GM21529 (cell line): ENCODE results near the gene CCNB1IP1.
A peak's percentile ranks its signal among the peaks of the same experiment; 100 is the strongest.
"Not testable (repeated sequence)": the region's sequence is repeated elsewhere in the genome, so short reads cannot be mapped to it uniquely, and the experiment has no call there.

ENCODE experiments used
- ATAC-seq: cut with Tn5 transposase; IDR thresholded peaks from one replicate; pipeline ENCODE4 v1.9.1; 2021; ENCODE audit not compliant: unreplicated experiment

CCNB1IP1 gene

GRCh38 chr14:20332788-20333493 is at the start of gene CCNB1IP1:
Gene CCNB1IP1 (minus strand): TSS chr14:20333279. CDS start chr14:20316523, 16,756 bp downstream.
- peak; percentile 98 for ATAC-seq

GRCh38 chr14:20382526-20382925 is 49.4 kb upstream of the CCNB1IP1 start:
- ATAC-seq = no peak

GRCh38 chr14:20381341-20381740 is 48.3 kb upstream of the CCNB1IP1 start:
- no peak for ATAC-seq

GRCh38 chr14:20380681-20381080 is 47.6 kb upstream of the CCNB1IP1 start:
- no peak for ATAC-seq

- ATAC-seq = no peak
Observed at GRCh38 chr14:20379743-20380142, 46.7 kb upstream of the CCNB1IP1 start.

GRCh38 chr14:20377171-20377570 is 44.1 kb upstream of the CCNB1IP1 start:
- no peak for ATAC-seq

- ATAC-seq = no peak
Observed at GRCh38 chr14:20376071-20376588, 43.1 kb upstream of the CCNB1IP1 start.

GRCh38 chr14:20375471-20375870 is 42.4 kb upstream of the CCNB1IP1 start:
- ATAC-seq = no peak

- no peak for ATAC-seq
Observed at GRCh38 chr14:20372796-20373195, 39.7 kb upstream of the CCNB1IP1 start.

GRCh38 chr14:20365928-20366327 is 32.8 kb upstream of the CCNB1IP1 start:
- ATAC-seq = no peak

GRCh38 chr14:20358474-20358873 is 25.4 kb upstream of the CCNB1IP1 start:
- not testable (repeated sequence) for ATAC-seq

GRCh38 chr14:20356422-20356821 is 23.3 kb upstream of the CCNB1IP1 start:
- no peak for ATAC-seq

- no peak for ATAC-seq
Observed at GRCh38 chr14:20350860-20351259, 17.8 kb upstream of the CCNB1IP1 start.

GRCh38 chr14:20350282-20350681 is 17.2 kb upstream of the CCNB1IP1 start:
- no peak for ATAC-seq

- ATAC-seq = no peak
Observed at GRCh38 chr14:20347747-20348146, 14.7 kb upstream of the CCNB1IP1 start.

GRCh38 chr14:20346713-20347112 is 13.6 kb upstream of the CCNB1IP1 start:
- no peak for ATAC-seq

GRCh38 chr14:20345366-20345765 is 12.3 kb upstream of the CCNB1IP1 start:
- no peak for ATAC-seq

- ATAC-seq = no peak
Observed at GRCh38 chr14:20343862-20344220, 10.8 kb upstream of the CCNB1IP1 start.

- ATAC-seq = peak; percentile 91
Observed at GRCh38 chr14:20343092-20343861, 10.2 kb upstream of the CCNB1IP1 start, which contains the start of gene PARP2. Gene PARP2 (plus strand): TSS chr14:20343635. CDS start chr14:20343642, 7 bp downstream.

GRCh38 chr14:20341646-20342045 is 8.6 kb upstream of the CCNB1IP1 start:
- no peak for ATAC-seq

GRCh38 chr14:20341032-20341431 is 8.0 kb upstream of the CCNB1IP1 start:
- ATAC-seq = not testable (repeated sequence)

- ATAC-seq = no peak
Observed at GRCh38 chr14:20334017-20334416, 938 bp upstream of the CCNB1IP1 start.
